GM19035 (cell line): ENCODE data around the gene TTC3.

Source experiments
- ATAC-seq: cut with Tn5 transposase; IDR thresholded peaks from one replicate; pipeline ENCODE4 v1.9.1; 2021; ENCODE audit not compliant: unreplicated experiment

Gene TTC3

GRCh38 chr21:37192019-37192418 lies 119.0 kb downstream of the TTC3 start:
- no peak for ATAC-seq

GRCh38 chr21:37193006-37193405 lies 120.0 kb downstream of the TTC3 start:
- no peak for ATAC-seq

GRCh38 chr21:37193676-37194075 lies 120.6 kb downstream of the TTC3 start:
- ATAC-seq: no peak

GRCh38 chr21:37195059-37195458 lies 122.0 kb downstream of the TTC3 start:
- ATAC-seq: no peak

GRCh38 chr21:37195610-37196009 lies 122.6 kb downstream of the TTC3 start:
- no peak for ATAC-seq

- ATAC-seq: no peak
Measured at GRCh38 chr21:37196847-37197246, 123.8 kb downstream of the TTC3 start.

GRCh38 chr21:37197746-37198145 lies 124.7 kb downstream of the TTC3 start:
- ATAC-seq: no peak

GRCh38 chr21:37199057-37199924 lies 126.2 kb downstream of the TTC3 start:
- ATAC-seq: no peak

- ATAC-seq: no peak
Measured at GRCh38 chr21:37200641-37201480, 127.8 kb downstream of the TTC3 start.

GRCh38 chr21:37202221-37203110 lies 129.4 kb downstream of the TTC3 start:
- ATAC-seq: no peak

- no peak for ATAC-seq
Measured at GRCh38 chr21:37204580-37204979, 131.5 kb downstream of the TTC3 start.

- no peak for ATAC-seq
Measured at GRCh38 chr21:37206496-37206895, 133.4 kb downstream of the TTC3 start.

- ATAC-seq: peak; percentile 53
Measured at GRCh38 chr21:37207441-37208009, 134.5 kb downstream of the TTC3 start.

GRCh38 chr21:37208056-37208721 lies 135.1 kb downstream of the TTC3 start:
- peak; percentile 71 for ATAC-seq

GRCh38 chr21:37208741-37209225 lies 135.7 kb downstream of the TTC3 start:
- peak; percentile 10 for ATAC-seq

GRCh38 chr21:37210130-37210529 lies 137.1 kb downstream of the TTC3 start:
- ATAC-seq: no peak

- ATAC-seq: no peak
Measured at GRCh38 chr21:37210799-37211198, 137.7 kb downstream of the TTC3 start.

GRCh38 chr21:37214952-37215351 lies 141.9 kb downstream of the TTC3 start:
- no peak for ATAC-seq

GRCh38 chr21:37219761-37220432 lies 146.8 kb downstream of the TTC3 start:
- ATAC-seq: no peak
